ENCODE measurements around the gene ARHGEF19.

The ARHGEF19 gene

GRCh38 chr1:16235347-16235746, 22.9 kb upstream of the ARHGEF19 start:
- no peak for DNase-seq (ENCODE audit: low read depth in 1 of 2, low spot score in 1 of 2)
- TF ChIP-seq POLR2AphosphoS5 (IDR thresholded peaks at IDR 0.05; ENCODE audit: low read depth) = no peak
- no peak for TF ChIP-seq CTCF (IDR thresholded peaks at IDR 0.05; ENCODE audit: insufficient read depth, low read length)
- TF ChIP-seq SPI1 (IDR thresholded peaks at IDR 0.05; ENCODE audit: borderline replicate concordance, low read depth) = no peak
- TF ChIP-seq GABPA (IDR thresholded peaks at IDR 0.05; ENCODE audit: low read depth) = no peak
- no peak for TF ChIP-seq REST (IDR thresholded peaks at IDR 0.05; ENCODE audit: insufficient replicate concordance, low read depth)
- Histone ChIP-seq H3K4me3 (replicated peaks; ENCODE audit: insufficient read depth, low read length) (no peak overlapping the region), H3K27ac (replicated peaks) (no peak overlapping the region), H3K27me3 (ENCODE audit: insufficient read depth, poor library complexity, severe bottlenecking) (no peaks in the 10 kb centered on the region)

- DNase-seq (ENCODE audit: low read depth in 1 of 2, low spot score in 1 of 2) = no peak
- Histone ChIP-seq H3K27ac (replicated peaks) (no peak overlapping the region), H3K4me3 (replicated peaks; ENCODE audit: insufficient read depth, low read length) (no peak overlapping the region), H3K27me3 (ENCODE audit: insufficient read depth, poor library complexity, severe bottlenecking) (no peaks in the 10 kb centered on the region)
- TF ChIP-seq SPI1 (IDR thresholded peaks at IDR 0.05; ENCODE audit: borderline replicate concordance, low read depth) = no peak
- TF ChIP-seq CTCF (IDR thresholded peaks at IDR 0.05; ENCODE audit: insufficient read depth, low read length) = no peak
- TF ChIP-seq POLR2AphosphoS5 (IDR thresholded peaks at IDR 0.05; ENCODE audit: low read depth) = no peak
- no peak for TF ChIP-seq REST (IDR thresholded peaks at IDR 0.05; ENCODE audit: insufficient replicate concordance, low read depth)
- TF ChIP-seq GABPA (IDR thresholded peaks at IDR 0.05; ENCODE audit: low read depth) = no peak
These were observed 21.0 kb upstream of the ARHGEF19 start for GRCh38 chr1:16233431-16233830.

GRCh38 chr1:16232316-16232710, 19.9 kb upstream of the ARHGEF19 start:
- TF ChIP-seq POLR2AphosphoS5 (IDR thresholded peaks at IDR 0.05; ENCODE audit: low read depth) (no peak), REST (IDR thresholded peaks at IDR 0.05; ENCODE audit: insufficient replicate concordance, low read depth) (no peak), CTCF (IDR thresholded peaks at IDR 0.05; ENCODE audit: insufficient read depth, low read length) (no peak), GABPA (IDR thresholded peaks at IDR 0.05; ENCODE audit: low read depth) (no peak), SPI1 (IDR thresholded peaks at IDR 0.05; ENCODE audit: borderline replicate concordance, low read depth) (no peak)
- no peak for DNase-seq (ENCODE audit: low read depth in 1 of 2, low spot score in 1 of 2)
- Histone ChIP-seq H3K27ac (replicated peaks) (no peak overlapping the region), H3K4me3 (replicated peaks; ENCODE audit: insufficient read depth, low read length) (no peak overlapping the region), H3K27me3 (ENCODE audit: insufficient read depth, poor library complexity, severe bottlenecking) (no peaks in the 10 kb centered on the region)
